Choroid plexus epithelial cell (primary cell): ENCODE data around the gene C2orf72.

Experiments
- DNase-seq: peaks from one replicate; pipeline ENCODE4 v3.0.0-alpha.2; 2010; ENCODE audit warnings: low read depth
- H3K4me3 ChIP-seq: 2 replicates; pipeline ENCODE4 v1.5.1; 2011; ENCODE audit warnings: low read depth, mild to moderate bottlenecking, control low read depth, low read length, moderate library complexity
- CTCF ChIP-seq: conservative IDR thresholded peaks from 2 replicates; pipeline ENCODE4 v1.5.1; 2011; ENCODE audit warnings: low read depth, mild to moderate bottlenecking, control low read depth, inconsistent platforms, low read length, moderate library complexity

Gene C2orf72

GRCh38 chr2:231084565-231084964 is 47.2 kb downstream of the C2orf72 start:
- no peak for TF ChIP-seq CTCF
- H3K4me3 ChIP-seq, result no peak overlapping the region
- no peak for DNase-seq

GRCh38 chr2:231088754-231089153 is 51.4 kb downstream of the C2orf72 start:
- no peak for DNase-seq
- TF ChIP-seq CTCF, result no peak
- H3K4me3 ChIP-seq, result no peak overlapping the region

DNA sequence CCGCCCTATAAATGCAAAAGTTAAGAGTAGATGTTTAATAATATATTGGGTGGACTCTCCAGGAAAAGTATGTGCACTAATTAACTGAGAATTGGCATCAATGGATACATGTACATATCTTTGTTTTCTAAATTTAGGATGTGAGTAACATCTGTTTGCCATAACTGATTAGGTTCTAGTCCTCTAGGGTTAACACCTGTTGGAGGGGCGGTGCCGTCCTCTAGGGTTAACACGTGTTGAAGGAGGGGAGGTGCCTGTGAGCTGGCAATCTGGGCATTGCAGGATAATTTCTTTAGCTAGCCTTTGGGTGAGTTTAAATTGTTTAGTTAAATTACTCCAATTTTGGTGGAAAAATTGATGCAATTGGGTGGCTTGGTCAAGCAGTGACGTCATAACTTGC is 56.6 kb downstream of the C2orf72 start:
- TF ChIP-seq CTCF, result no peak
- no peak overlapping the region for H3K4me3 ChIP-seq
- DNase-seq, result no peak

GRCh38 chr2:231094736-231095346 is 57.5 kb downstream of the C2orf72 start:
- DNase-seq, result no peak
- no peak overlapping the region for H3K4me3 ChIP-seq
- TF ChIP-seq CTCF, result no peak
